Measurements from ENCODE around the gene OR6V1.

Gene OR6V1

GRCh38 chr7:143015926-143016490 is 36.1 kb upstream of the OR6V1 start:
- no peak overlapping the region for H3K4me3 ChIP-seq
- H3K4me1 ChIP-seq: peaks cover 0 to 14% (median 8%) of the 10 kb centered on the region in 4 donors
- H3K36me3 ChIP-seq: no peaks in the 10 kb centered on the region
- H3K27me3 ChIP-seq: no peaks in the 10 kb centered on the region
- H3K9me3 ChIP-seq: no peaks in the 10 kb centered on the region
- DNase-seq: no peak
- intact Hi-C loops (cut with DNase I; ENCODE audit: low total_unique reads): no loop called here
- H3K27ac ChIP-seq: no peak overlapping the region
- TF ChIP-seq CTCF (IDR thresholded peaks at IDR 0.05): no peak

- Histone ChIP-seq H3K27me3 (no peaks in the 10 kb centered on the region), H3K36me3 (no peaks in the 10 kb centered on the region), H3K4me3 (no peak overlapping the region), H3K9me3 (no peaks in the 10 kb centered on the region), H3K4me1 (peaks cover 0 to 14% (median 8%) of the 10 kb centered on the region in 4 donors), H3K27ac (no peak overlapping the region)
- DNase-seq: no peak
- TF ChIP-seq CTCF (IDR thresholded peaks at IDR 0.05): no peak
- intact Hi-C loops (cut with DNase I; ENCODE audit: low total_unique reads): no loop called here
Measured at GRCh38 chr7:143016996-143017395, 35.1 kb upstream of the OR6V1 start.

- Histone ChIP-seq H3K27ac (no peak overlapping the region), H3K36me3 (no peaks in the 10 kb centered on the region), H3K4me1 (peaks cover 0 to 5% (median 3%) of the 10 kb centered on the region in 4 donors), H3K27me3 (no peaks in the 10 kb centered on the region), H3K9me3 (no peaks in the 10 kb centered on the region), H3K4me3 (no peak overlapping the region)
- TF ChIP-seq CTCF (IDR thresholded peaks at IDR 0.05): no peak
- intact Hi-C loops (cut with DNase I; ENCODE audit: low total_unique reads): no loop called here
- no peak for DNase-seq
Measured at GRCh38 chr7:143018931-143019330, 33.2 kb upstream of the OR6V1 start.

- no peak for TF ChIP-seq CTCF (IDR thresholded peaks at IDR 0.05)
- no peak overlapping the region for H3K4me3 ChIP-seq
- no peaks in the 10 kb centered on the region for H3K4me1 ChIP-seq
- H3K36me3 ChIP-seq: no peaks in the 10 kb centered on the region
- H3K27ac ChIP-seq: no peak overlapping the region
- no peaks in the 10 kb centered on the region for H3K9me3 ChIP-seq
- DNase-seq: no peak
- H3K27me3 ChIP-seq: no peaks in the 10 kb centered on the region
- intact Hi-C loops (cut with DNase I; ENCODE audit: low total_unique reads): no loop called here
Measured at GRCh38 chr7:143023047-143023446, 29.1 kb upstream of the OR6V1 start.

GRCh38 chr7:143025371-143025770 is 26.8 kb upstream of the OR6V1 start:
- intact Hi-C loops (cut with DNase I; ENCODE audit: low total_unique reads): no loop called here

More at GRCh38 chr7:143025371-143025770, 26.8 kb upstream of the OR6V1 start:
- Histone ChIP-seq H3K27ac (no peak overlapping the region), H3K36me3 (no peaks in the 10 kb centered on the region), H3K4me1 (no peaks in the 10 kb centered on the region), H3K9me3 (no peaks in the 10 kb centered on the region), H3K4me3 (no peak overlapping the region), H3K27me3 (no peaks in the 10 kb centered on the region)
- DNase-seq: no peak
- no peak for TF ChIP-seq CTCF (IDR thresholded peaks at IDR 0.05)

Measured in tibial artery (tissue), 4 donors.